ENCODE data around the gene TSSC4. TPM values are rescaled to one million over a fixed set of nuclear protein-coding genes. Genes with fewer than 3 reads are reported as not detected.

The TSSC4 gene
- total RNA-seq, 4 donors from 2014 or later: 11.0 to 66.5 (median 26.2) TPM

- Histone ChIP-seq H3K27ac (no peak overlapping the region), H3K4me3 (no peak overlapping the region), H3K4me1 (no peaks in the 10 kb centered on the region), H3K9me3 (no peaks in the 10 kb centered on the region), H3K36me3 (no peaks in the 10 kb centered on the region), H3K27me3 (no peaks in the 10 kb centered on the region)
- intact Hi-C loops (cut with DNase I; ENCODE audit: low total_unique reads): no loop called here
- TF ChIP-seq POLR2A (IDR thresholded peaks at IDR 0.05) (no peak), CTCF (IDR thresholded peaks at IDR 0.05) (no peak)
- no peak for DNase-seq
Observed at GRCh38 chr11:2434506-2435255, 34.1 kb downstream of the TSSC4 start.

- Histone ChIP-seq H3K27me3 (no peaks in the 10 kb centered on the region), H3K4me3 (no peak overlapping the region), H3K27ac (no peak overlapping the region), H3K9me3 (no peaks in the 10 kb centered on the region), H3K36me3 (no peaks in the 10 kb centered on the region), H3K4me1 (no peaks in the 10 kb centered on the region)
- intact Hi-C loops (cut with DNase I; ENCODE audit: low total_unique reads): no loop called here
- TF ChIP-seq POLR2A (IDR thresholded peaks at IDR 0.05) (no peak), CTCF (IDR thresholded peaks at IDR 0.05) (no peak)
- DNase-seq: no peak
Observed at GRCh38 chr11:2435288-2436012, 34.9 kb downstream of the TSSC4 start.

GRCh38 chr11:2436013-2436520 lies 35.5 kb downstream of the TSSC4 start:
- no peaks in the 10 kb centered on the region for H3K36me3 ChIP-seq
- no peak for TF ChIP-seq POLR2A (IDR thresholded peaks at IDR 0.05)
- TF ChIP-seq CTCF (IDR thresholded peaks at IDR 0.05): no peak
- no peaks in the 10 kb centered on the region for H3K9me3 ChIP-seq
- DNase-seq: no peak
- H3K4me3 ChIP-seq: no peak overlapping the region
- intact Hi-C loops (cut with DNase I; ENCODE audit: low total_unique reads): no loop called here
- H3K27ac ChIP-seq: no peak overlapping the region
- no peaks in the 10 kb centered on the region for H3K4me1 ChIP-seq
- no peaks in the 10 kb centered on the region for H3K27me3 ChIP-seq

- intact Hi-C loops (cut with DNase I; ENCODE audit: low total_unique reads): no loop called here
- H3K27ac ChIP-seq: no peak overlapping the region
- DNase-seq: no peak
- H3K4me1 ChIP-seq: no peaks in the 10 kb centered on the region
- H3K27me3 ChIP-seq: no peaks in the 10 kb centered on the region
- no peaks in the 10 kb centered on the region for H3K9me3 ChIP-seq
- H3K36me3 ChIP-seq: no peaks in the 10 kb centered on the region
- no peak overlapping the region for H3K4me3 ChIP-seq
- TF ChIP-seq POLR2A (IDR thresholded peaks at IDR 0.05): no peak
- TF ChIP-seq CTCF (IDR thresholded peaks at IDR 0.05): no peak
Observed at GRCh38 chr11:2436521-2437031, 36.0 kb downstream of the TSSC4 start.

- H3K36me3 ChIP-seq: no peaks in the 10 kb centered on the region
- intact Hi-C loops (cut with DNase I; ENCODE audit: low total_unique reads): no loop called here
- no peaks in the 10 kb centered on the region for H3K4me1 ChIP-seq
- no peak overlapping the region for H3K4me3 ChIP-seq
- no peaks in the 10 kb centered on the region for H3K27me3 ChIP-seq
- DNase-seq: no peak
- TF ChIP-seq POLR2A (IDR thresholded peaks at IDR 0.05) (no peak), CTCF (IDR thresholded peaks at IDR 0.05) (no peak)
- no peak overlapping the region for H3K27ac ChIP-seq
- no peaks in the 10 kb centered on the region for H3K9me3 ChIP-seq
Observed at GRCh38 chr11:2437516-2437915, 37.0 kb downstream of the TSSC4 start.

All from uterus (tissue), 4 donors.